GM12878 (cell line): ENCODE measurements around the gene B3GNT7. TPM values are rescaled to one million over a fixed set of nuclear protein-coding genes. Genes with fewer than 3 reads are reported as not detected.
"Not testable (repeated sequence)": the region's sequence is repeated elsewhere in the genome, so short reads cannot be mapped to it uniquely, and the experiment has no call there.

Experiments
- ATAC-seq: fragments of 200-7000 bp; cut with Tn5 transposase; 3 replicates; pipeline ENCODE4 v1.9.1; 2020; ENCODE audit warnings: mild to moderate bottlenecking, moderate library complexity
- BruUV-seq: library from RNA; stranded (reverse); fragments of 400-500 nt; replicated peaks from 2 replicates; lab custom pipeline; 2021; lab: Mats Ljungman, UMichigan
- CTCF ChIA-PET: fragments of 300-600 bp; sonication (Branson Sonifier 250); formaldehyde crosslinking; extraction: SDS; loops from one replicate; lab custom pipeline; 2021; ENCODE audit warnings: inconsistent platforms; lab: Yijun Ruan, JAX
- POLR2A ChIA-PET: fragments of 350-600 bp; formaldehyde crosslinking; extraction: SDS; loops from one replicate; lab custom pipeline; 2021; ENCODE audit warnings: inconsistent platforms; lab: Charles Lee
- RAD21 ChIA-PET: fragments of 300-600 bp; sonication (Branson Sonifier 250); formaldehyde crosslinking; loops from one replicate; lab custom pipeline; 2023; ENCODE audit warnings: antibody characterized with exemption; ENCODE audit not compliant: unreplicated experiment; lab: Charles Lee
- SMC1A ChIA-PET: fragments of 300-600 bp; sonication (Branson Sonifier 250); formaldehyde crosslinking; loops from one replicate; lab custom pipeline; 2023; ENCODE audit not compliant: unreplicated experiment, uncharacterized antibody; lab: Charles Lee
- DNase-seq: peaks from one replicate; pipeline ENCODE4 v3.0.0-alpha.2; 2011; ENCODE audit warnings: low read depth, low spot score
- FAIRE-seq: peaks from 3 replicates; lab custom pipeline; 2011; peaks lifted over from hg19 to GRCh38; lab: Jason Lieb, UNC
- H2AFZ ChIP-seq: 2 replicates; pipeline ENCODE4 v1.6.0; 2011; ENCODE audit warnings: low read depth, low read length, control low read depth; ENCODE audit not compliant: control insufficient read depth
- H3K27ac ChIP-seq: 2 replicates; pipeline ENCODE4 v1.5.1; 2011; ENCODE audit warnings: control low read depth; ENCODE audit not compliant: control insufficient read depth, insufficient read depth
- H3K27me3 ChIP-seq, 2 experiments: replicated peaks in 1 of 2; 2 replicates each; pipeline versions ENCODE4 v1.6.0 to v1.6.1; 2011; ENCODE audit warnings: low read length in 1 of 2; ENCODE audit not compliant: control insufficient read depth in 2 of 2, insufficient read depth in 2 of 2
- H3K36me3 ChIP-seq, 2 experiments: 2 replicates each; pipeline ENCODE4 v1.5.1; 2011; ENCODE audit warnings: low read length in 1 of 2; ENCODE audit not compliant: control insufficient read depth in 2 of 2, insufficient read depth in 2 of 2
- H3K4me1 ChIP-seq: 2 replicates; pipeline ENCODE4 v1.6.1; 2011; ENCODE audit warnings: mild to moderate bottlenecking, low read length, moderate library complexity, mixed read lengths; ENCODE audit not compliant: control insufficient read depth, insufficient read depth
- H3K4me2 ChIP-seq: 2 replicates; pipeline ENCODE4 v1.6.0; 2011; ENCODE audit warnings: control low read depth; ENCODE audit not compliant: control insufficient read depth, insufficient read depth
- H3K4me3 ChIP-seq: fragments of 200-600 bp; sonication (generic); 2 replicates; pipeline ENCODE4 v1.5.1; 2016
- H3K79me2 ChIP-seq: 2 replicates; pipeline ENCODE4 v1.6.0; 2011; ENCODE audit warnings: low read length; ENCODE audit not compliant: control insufficient read depth, insufficient read depth
- H3K9ac ChIP-seq: 2 replicates; pipeline ENCODE4 v1.8.0; 2011; ENCODE audit warnings: low read length, control low read depth, mixed read lengths; ENCODE audit not compliant: control insufficient read depth, insufficient read depth
- H3K9me3 ChIP-seq: replicated peaks from 3 replicates; pipeline ENCODE4 v1.5.1; 2011; ENCODE audit warnings: mild to moderate bottlenecking, low read length; ENCODE audit not compliant: control insufficient read depth, insufficient read depth
- H4K20me1 ChIP-seq: 2 replicates; pipeline ENCODE4 v1.6.0; 2011; ENCODE audit not compliant: control insufficient read depth, insufficient read depth
- ATF7 ChIP-seq: fragments of 450-650 bp; IDR thresholded peaks from 2 replicates; pipeline ENCODE4 v1.6.1; 2016; ENCODE audit warnings: low read depth, mild to moderate bottlenecking
- IKZF1 ChIP-seq: fragments of 450-650 bp; conservative IDR thresholded peaks from 2 replicates; pipeline ENCODE4 v1.6.1; 2017; ENCODE audit warnings: antibody characterized with exemption, mild to moderate bottlenecking
- JUNB ChIP-seq: IDR thresholded peaks from 2 replicates; pipeline ENCODE4 v1.6.1; 2016; ENCODE audit warnings: antibody characterized with exemption, mild to moderate bottlenecking
- MTA2 ChIP-seq: fragments of 450-650 bp; IDR thresholded peaks from 2 replicates; pipeline ENCODE4 v1.6.1; 2016; ENCODE audit warnings: low read depth, mild to moderate bottlenecking, moderate library complexity
- NBN ChIP-seq: fragments of 450-650 bp; IDR thresholded peaks from 2 replicates; pipeline ENCODE4 v1.6.1; 2016
- RAD21 ChIP-seq: IDR thresholded peaks from 2 replicates; pipeline ENCODE4 v1.6.1; 2011; ENCODE audit warnings: mild to moderate bottlenecking, low read depth, low read length, moderate library complexity; ENCODE audit not compliant: insufficient read depth
- RAD51 ChIP-seq: fragments of 450-650 bp; IDR thresholded peaks from 2 replicates; pipeline ENCODE4 v1.6.1; 2016; ENCODE audit warnings: moderate library complexity, mild to moderate bottlenecking, inconsistent platforms
- RELA ChIP-seq: fragments of 450-650 bp; IDR thresholded peaks from 2 replicates; pipeline ENCODE4 v1.8.0; 2014; ENCODE audit warnings: borderline replicate concordance; ENCODE audit not compliant: partially characterized antibody
- WGBS: methylation state at CpG from one replicate; pipeline ENCODE4 v1.1.6; 2016; ENCODE audit warnings: low lambda C conversion rate; ENCODE audit not compliant: insufficient replicate concordance, insufficient coverage; ENCODE audit errors: missing lambda C conversion rate; 5-methylcytosine and 5-hydroxymethylcytosine counted together
- in situ Hi-C: fragments of 300-500 bp; cut with MboI; formaldehyde crosslinking; loops from 9 replicates; pipeline ENCODE4 v1.14.3; 2018; ENCODE audit warnings: mixed read lengths
- intact Hi-C: fragments of 100-400 bp; cut with micrococcal nuclease; formaldehyde crosslinking; loops from one replicate; pipeline ENCODE4 v1.14.2; 2022; ENCODE audit not compliant: unreplicated experiment
- polyA plus RNA-seq, 11 experiments: library from polyadenylated mRNA; depleted of rRNA in 4 of 11; unstranded in 6 of 11; stranded (reverse) in 5 of 11; fragments of >200 nt; fragmentation: Nextera tagmentation in 4 of 11; fragmentation: Illumina TruSeq in 1 of 11; extraction: Ambion mirVana in 4 of 11; extraction: Trizol in 1 of 11; gene quantifications; 1 replicate in 1 of 11; 2 replicates in 10 of 11; pipeline versions ENCODE4 v1.2.1 to v1.2.3, GENCODE V29; 2011 to 2016; ENCODE audit warnings: inconsistent platforms in 2 of 11, missing spikeins in 2 of 11, low read depth in 1 of 11
- total RNA-seq, 4 experiments: library from RNA; depleted of rRNA in 3 of 4; stranded (reverse); fragments of >200 nt in 3 of 4; fragmentation: Illumina TruSeq in 1 of 4; extraction: Trizol in 1 of 4; gene quantifications; 2 replicates each; pipeline versions ENCODE4 v1.2.1 to v1.2.3, GENCODE V29; 2013 to 2021
- TF ChIP-seq, protein P1 (sequence below), 3 experiments: IDR thresholded peaks in 2 of 3; conservative IDR thresholded peaks in 1 of 3; 2 replicates each; pipeline ENCODE4 v1.5.1; 2011; ENCODE audit warnings: low read depth in 3 of 3, low read length in 3 of 3, mild to moderate bottlenecking in 3 of 3, control low read depth in 2 of 3, moderate library complexity in 2 of 3, inconsistent platforms in 1 of 3, mixed read lengths in 1 of 3; ENCODE audit not compliant: control insufficient read depth in 2 of 3, insufficient read depth in 1 of 3; ENCODE audit errors: extremely low read depth in 1 of 3
- TF ChIP-seq, protein P2 (sequence below): fragments of 450-650 bp; IDR thresholded peaks from 2 replicates; pipeline ENCODE4 v1.6.1; 2017; ENCODE audit warnings: mild to moderate bottlenecking, low read depth, inconsistent platforms; ENCODE audit not compliant: poor library complexity, severe bottlenecking
- TF ChIP-seq, protein P3 (sequence below): fragments of 450-650 bp; IDR thresholded peaks from 2 replicates; pipeline ENCODE4 v1.6.1; 2017; ENCODE audit warnings: low read depth, mild to moderate bottlenecking, moderate library complexity

The B3GNT7 gene
- total and polyA plus RNA-seq, 10 of the 15 experiments (the other 5 are each of a cell fraction or from before 2014, with no cell fraction given), result 0.91 to 12.6 (median 3.7) TPM

DNA sequence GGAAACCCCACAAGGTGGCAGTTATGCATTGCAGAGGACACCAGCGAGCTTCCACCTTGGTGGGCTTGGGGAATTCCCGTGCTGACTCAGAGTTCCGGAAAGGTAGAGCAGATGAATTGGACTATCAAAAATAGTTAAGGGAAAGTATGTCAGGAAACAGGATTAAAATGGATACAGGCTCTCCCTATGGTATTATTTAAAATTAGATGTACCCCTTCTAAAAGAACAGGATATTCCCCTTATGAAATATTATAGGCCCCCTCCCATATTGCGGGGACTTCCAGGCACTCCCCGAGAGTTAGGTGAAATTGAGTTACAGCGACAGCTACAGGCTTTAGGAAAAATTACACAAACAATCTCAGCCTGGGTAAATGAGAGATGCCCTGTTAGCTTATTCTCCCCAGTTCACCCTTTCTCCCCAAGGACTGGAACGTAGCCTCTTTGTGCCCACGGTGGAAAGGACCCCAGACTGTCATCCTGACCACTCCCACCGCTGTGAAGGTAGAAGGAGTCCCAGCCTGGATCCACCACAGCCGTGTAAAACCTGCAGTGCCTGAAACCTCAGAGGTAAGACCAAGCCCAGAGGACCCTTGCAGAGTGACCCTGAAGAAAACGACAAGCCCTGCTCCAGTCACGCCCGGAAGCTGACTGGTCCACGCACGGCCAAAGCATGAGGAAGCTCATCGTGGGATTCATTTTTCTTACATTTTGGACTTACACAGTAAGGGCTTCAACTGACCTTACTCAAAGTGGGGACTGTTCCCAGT is 10.3 kb downstream of the B3GNT7 start:
- peak overlapping the region; percentile 17; the same call in 1 of the 2 replicates for H3K27ac ChIP-seq
- peaks cover 16% of the 10 kb centered on the region for H3K4me1 ChIP-seq
- H4K20me1 ChIP-seq, H3K79me2 ChIP-seq, DNase-seq, H3K4me3 ChIP-seq, BruUV-seq, FAIRE-seq, H3K27me3 ChIP-seq, H3K9me3 ChIP-seq, H3K9ac ChIP-seq, in situ Hi-C loops, H3K36me3 ChIP-seq: not testable (repeated sequence)
- ATAC-seq, result peak; percentile 87
- ChIA-PET SMC1A (interaction anchor here (0.6 to 5.2 kb wide), 22 partner anchors 9 to 311 kb away, joined by 3 to 63 read pairs (median 4); no protein-coding TSS in a partner anchor), POLR2A (interaction anchor here (0.6 to 1.5 kb wide), 6 partner anchors 10 to 178 kb away, joined by 3 to 5 read pairs (median 4); partner anchors contain the start of gene B3GNT7), RAD21 (interaction anchor here (1.0 to 3.9 kb wide), 13 partner anchors 9 to 421 kb away, joined by 3 to 51 read pairs (median 4); partner anchors contain the start of gene B3GNT7), CTCF (interaction anchor here (0.6 to 12.3 kb wide), 41 partner anchors 9 to 466 kb away, joined by 3 to 234 read pairs (median 4); partner anchors contain the start of genes B3GNT7 and NCL)
- intact Hi-C loops, result loop anchor here (1.0 kb wide), 2 partner anchors 108 to 178 kb away; no protein-coding TSS in a partner anchor
- TF ChIP-seq MTA2 (0 out of 2 replicates have a peak, but pooled peaks have one; percentile 28), RAD51 (peak; percentile 45; the same call in 1 of the 2 replicates), ATF7 (peak; percentile 32; the same call in 1 of the 2 replicates), JUNB (0 out of 2 replicates have a peak, but pooled peaks have one; percentile 33), RAD21 (0 out of 2 replicates have a peak, but pooled peaks have one; percentile 31), IKZF1 (0 out of 2 replicates have a peak, but pooled peaks have one; percentile 15), RELA (peak; percentile 85), NBN (peak; percentile 69; the same call in 1 of the 2 replicates)
- TF ChIP-seq, protein P1, sequence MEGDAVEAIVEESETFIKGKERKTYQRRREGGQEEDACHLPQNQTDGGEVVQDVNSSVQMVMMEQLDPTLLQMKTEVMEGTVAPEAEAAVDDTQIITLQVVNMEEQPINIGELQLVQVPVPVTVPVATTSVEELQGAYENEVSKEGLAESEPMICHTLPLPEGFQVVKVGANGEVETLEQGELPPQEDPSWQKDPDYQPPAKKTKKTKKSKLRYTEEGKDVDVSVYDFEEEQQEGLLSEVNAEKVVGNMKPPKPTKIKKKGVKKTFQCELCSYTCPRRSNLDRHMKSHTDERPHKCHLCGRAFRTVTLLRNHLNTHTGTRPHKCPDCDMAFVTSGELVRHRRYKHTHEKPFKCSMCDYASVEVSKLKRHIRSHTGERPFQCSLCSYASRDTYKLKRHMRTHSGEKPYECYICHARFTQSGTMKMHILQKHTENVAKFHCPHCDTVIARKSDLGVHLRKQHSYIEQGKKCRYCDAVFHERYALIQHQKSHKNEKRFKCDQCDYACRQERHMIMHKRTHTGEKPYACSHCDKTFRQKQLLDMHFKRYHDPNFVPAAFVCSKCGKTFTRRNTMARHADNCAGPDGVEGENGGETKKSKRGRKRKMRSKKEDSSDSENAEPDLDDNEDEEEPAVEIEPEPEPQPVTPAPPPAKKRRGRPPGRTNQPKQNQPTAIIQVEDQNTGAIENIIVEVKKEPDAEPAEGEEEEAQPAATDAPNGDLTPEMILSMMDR (IDR thresholded peaks at IDR 0.05 in 2 of 3, conservative IDR thresholded peaks at IDR 0.05 in 1 of 3; ENCODE audit: control insufficient read depth in 2 of 3, extremely low read depth in 1 of 3, insufficient read depth in 1 of 3, low read depth in 3 of 3, low read length in 3 of 3), result peak; percentile 24 to 43 (median 28); a peak in 4 of 6 replicates
- TF ChIP-seq, protein P2, sequence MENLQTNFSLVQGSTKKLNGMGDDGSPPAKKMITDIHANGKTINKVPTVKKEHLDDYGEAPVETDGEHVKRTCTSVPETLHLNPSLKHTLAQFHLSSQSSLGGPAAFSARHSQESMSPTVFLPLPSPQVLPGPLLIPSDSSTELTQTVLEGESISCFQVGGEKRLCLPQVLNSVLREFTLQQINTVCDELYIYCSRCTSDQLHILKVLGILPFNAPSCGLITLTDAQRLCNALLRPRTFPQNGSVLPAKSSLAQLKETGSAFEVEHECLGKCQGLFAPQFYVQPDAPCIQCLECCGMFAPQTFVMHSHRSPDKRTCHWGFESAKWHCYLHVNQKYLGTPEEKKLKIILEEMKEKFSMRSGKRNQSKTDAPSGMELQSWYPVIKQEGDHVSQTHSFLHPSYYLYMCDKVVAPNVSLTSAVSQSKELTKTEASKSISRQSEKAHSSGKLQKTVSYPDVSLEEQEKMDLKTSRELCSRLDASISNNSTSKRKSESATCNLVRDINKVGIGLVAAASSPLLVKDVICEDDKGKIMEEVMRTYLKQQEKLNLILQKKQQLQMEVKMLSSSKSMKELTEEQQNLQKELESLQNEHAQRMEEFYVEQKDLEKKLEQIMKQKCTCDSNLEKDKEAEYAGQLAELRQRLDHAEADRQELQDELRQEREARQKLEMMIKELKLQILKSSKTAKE, result peak; percentile 37
- TF ChIP-seq, protein P3, sequence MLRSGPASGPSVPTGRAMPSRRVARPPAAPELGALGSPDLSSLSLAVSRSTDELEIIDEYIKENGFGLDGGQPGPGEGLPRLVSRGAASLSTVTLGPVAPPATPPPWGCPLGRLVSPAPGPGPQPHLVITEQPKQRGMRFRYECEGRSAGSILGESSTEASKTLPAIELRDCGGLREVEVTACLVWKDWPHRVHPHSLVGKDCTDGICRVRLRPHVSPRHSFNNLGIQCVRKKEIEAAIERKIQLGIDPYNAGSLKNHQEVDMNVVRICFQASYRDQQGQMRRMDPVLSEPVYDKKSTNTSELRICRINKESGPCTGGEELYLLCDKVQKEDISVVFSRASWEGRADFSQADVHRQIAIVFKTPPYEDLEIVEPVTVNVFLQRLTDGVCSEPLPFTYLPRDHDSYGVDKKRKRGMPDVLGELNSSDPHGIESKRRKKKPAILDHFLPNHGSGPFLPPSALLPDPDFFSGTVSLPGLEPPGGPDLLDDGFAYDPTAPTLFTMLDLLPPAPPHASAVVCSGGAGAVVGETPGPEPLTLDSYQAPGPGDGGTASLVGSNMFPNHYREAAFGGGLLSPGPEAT, result peak; percentile 84
- peak overlapping the region; percentile 63 for H2AFZ ChIP-seq
- 0 out of 2 replicates have a peak overlapping the region, but pooled peaks have one; percentile 31 for H3K4me2 ChIP-seq
- 5% methylated on average over 16 of the region's 16 CpGs for WGBS
